Endothelial cell (in vitro differentiated cells): Measurements from ENCODE around the gene KCNB1. TPM values are rescaled to one million over a fixed set of nuclear protein-coding genes. Genes with fewer than 3 reads are reported as not detected.

Experiments
- DNase-seq: peaks from one replicate; pipeline ENCODE4 v3.0.0; 2021; ENCODE audit warnings: low spot score
- H3K27ac Mint-ChIP-seq: one replicate; pipeline ENCODE4 v1.8.0; 2021; ENCODE audit warnings: mixed read lengths, inconsistent platforms; ENCODE audit not compliant: unreplicated experiment
- H3K27me3 Mint-ChIP-seq: one replicate; pipeline ENCODE4 v1.8.0; 2021; ENCODE audit warnings: mild to moderate bottlenecking, moderate library complexity, mixed read lengths, inconsistent platforms; ENCODE audit not compliant: unreplicated experiment
- H3K36me3 Mint-ChIP-seq: one replicate; pipeline ENCODE4 v1.8.0; 2021; ENCODE audit warnings: mild to moderate bottlenecking, low read depth, mixed read lengths, inconsistent platforms; ENCODE audit not compliant: unreplicated experiment
- H3K4me1 Mint-ChIP-seq: one replicate; pipeline ENCODE4 v1.8.0; 2021; ENCODE audit warnings: mild to moderate bottlenecking, mixed read lengths, inconsistent platforms; ENCODE audit not compliant: unreplicated experiment
- H3K4me3 Mint-ChIP-seq: one replicate; pipeline ENCODE4 v1.8.0; 2021; ENCODE audit warnings: mild to moderate bottlenecking, mixed read lengths, inconsistent platforms; ENCODE audit not compliant: unreplicated experiment
- H3K9me3 Mint-ChIP-seq: one replicate; pipeline ENCODE4 v1.8.0; 2021; ENCODE audit warnings: mixed read lengths, inconsistent platforms; ENCODE audit not compliant: unreplicated experiment
- CTCF ChIP-seq: fragments of 200-600 bp; sonication (generic); IDR thresholded peaks from one replicate; pipeline ENCODE4 v1.5.0; 2021; ENCODE audit warnings: antibody characterized with exemption; ENCODE audit not compliant: unreplicated experiment
- total RNA-seq: library from RNA; stranded (reverse); fragmentation: NEBNext Ultra II Directional; extraction: Animal tissue kit (Norgen Biotek cat#: 25700); gene quantifications from one replicate; pipeline ENCODE4 v1.2.1, GENCODE V29; 2021; ENCODE audit not compliant: unreplicated experiment

Gene KCNB1
- total RNA-seq, 1 donor from 2014 or later: 0.36 TPM

- Mint-ChIP-seq H3K4me1 (peaks cover 3% of the 10 kb centered on the region), H3K27ac (no peak overlapping the region), H3K9me3 (peaks cover 4% of the 10 kb centered on the region), H3K27me3 (peaks cover 9% of the 10 kb centered on the region), H3K36me3 (no peaks in the 10 kb centered on the region), H3K4me3 (no peak overlapping the region)
- DNase-seq: no peak
- no peak for TF ChIP-seq CTCF
Observed at GRCh38 chr20:49420811-49421295, 61.6 kb downstream of the KCNB1 start.

- H3K9me3 Mint-ChIP-seq: peaks cover 4% of the 10 kb centered on the region
- no peak overlapping the region for H3K4me3 Mint-ChIP-seq
- H3K4me1 Mint-ChIP-seq: peaks cover 3% of the 10 kb centered on the region
- no peak overlapping the region for H3K27ac Mint-ChIP-seq
- TF ChIP-seq CTCF: no peak
- peaks cover 7% of the 10 kb centered on the region for H3K27me3 Mint-ChIP-seq
- H3K36me3 Mint-ChIP-seq: no peaks in the 10 kb centered on the region
- no peak for DNase-seq
Observed at GRCh38 chr20:49420292-49420691, 62.2 kb downstream of the KCNB1 start.

- Mint-ChIP-seq H3K27me3 (peaks cover 6% of the 10 kb centered on the region), H3K9me3 (peaks cover 4% of the 10 kb centered on the region), H3K4me1 (peaks cover 3% of the 10 kb centered on the region), H3K27ac (no peak overlapping the region), H3K36me3 (no peaks in the 10 kb centered on the region), H3K4me3 (no peak overlapping the region)
- DNase-seq: no peak
- TF ChIP-seq CTCF: no peak
Observed at GRCh38 chr20:49419785-49420184, 62.7 kb downstream of the KCNB1 start.

GRCh38 chr20:49418809-49419208 is 63.7 kb downstream of the KCNB1 start:
- no peak overlapping the region for H3K4me3 Mint-ChIP-seq

More at GRCh38 chr20:49418809-49419208, 63.7 kb downstream of the KCNB1 start:
- no peak for DNase-seq
- H3K9me3 Mint-ChIP-seq: no peaks in the 10 kb centered on the region
- no peaks in the 10 kb centered on the region for H3K36me3 Mint-ChIP-seq
- peaks cover 7% of the 10 kb centered on the region for H3K4me1 Mint-ChIP-seq
- peaks cover 5% of the 10 kb centered on the region for H3K27me3 Mint-ChIP-seq
- TF ChIP-seq CTCF: no peak
- no peak overlapping the region for H3K27ac Mint-ChIP-seq
